Activated naive CD4-positive, alpha-beta T cell treated with Interleukin-2 at 50 U/mL for 16 hours (primary cell): Measurements from ENCODE around the gene SLC22A14.

Experiments used
- DNase-seq: peaks from one replicate; pipeline ENCODE4 v3.0.0-alpha.2; 2020

The SLC22A14 gene

DNA sequence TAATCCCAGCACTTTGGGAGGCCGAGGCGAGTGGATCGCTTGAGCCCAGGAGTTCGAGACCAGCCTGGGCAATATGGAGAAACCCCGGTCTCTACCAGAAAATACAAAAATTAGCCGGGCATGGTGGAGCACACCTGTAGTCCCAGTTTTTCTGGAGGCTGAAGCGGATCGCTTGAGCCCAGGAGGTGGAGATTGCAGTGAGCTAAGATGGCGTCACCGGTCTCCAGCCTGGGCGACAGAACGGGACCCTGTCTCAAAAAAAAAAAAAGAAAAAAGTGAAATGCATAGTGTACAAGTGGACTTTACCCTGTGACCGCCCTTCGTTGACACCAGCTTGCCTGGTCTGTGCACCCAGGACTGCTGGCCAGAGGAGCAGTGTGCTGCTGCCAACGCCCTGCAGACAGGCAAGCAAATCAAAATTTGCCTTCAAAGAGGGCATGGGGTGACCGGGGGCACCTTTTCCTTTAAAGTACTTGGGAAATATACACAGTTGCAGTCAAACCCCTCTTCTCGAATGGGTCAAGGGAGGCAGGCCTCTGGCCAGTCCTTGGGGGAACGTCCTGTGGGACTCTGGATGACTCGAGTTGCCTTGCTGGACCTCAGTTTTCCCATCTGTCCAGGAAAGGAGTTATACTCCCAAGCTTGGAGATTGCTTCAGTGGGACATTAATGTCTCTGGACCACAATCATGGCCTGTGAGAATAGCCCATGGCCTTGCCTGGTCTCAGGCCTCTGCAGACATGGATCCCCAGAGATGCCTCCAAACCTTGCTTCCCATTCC is 65.5 kb downstream of the SLC22A14 start:
- no peak for DNase-seq

DNA sequence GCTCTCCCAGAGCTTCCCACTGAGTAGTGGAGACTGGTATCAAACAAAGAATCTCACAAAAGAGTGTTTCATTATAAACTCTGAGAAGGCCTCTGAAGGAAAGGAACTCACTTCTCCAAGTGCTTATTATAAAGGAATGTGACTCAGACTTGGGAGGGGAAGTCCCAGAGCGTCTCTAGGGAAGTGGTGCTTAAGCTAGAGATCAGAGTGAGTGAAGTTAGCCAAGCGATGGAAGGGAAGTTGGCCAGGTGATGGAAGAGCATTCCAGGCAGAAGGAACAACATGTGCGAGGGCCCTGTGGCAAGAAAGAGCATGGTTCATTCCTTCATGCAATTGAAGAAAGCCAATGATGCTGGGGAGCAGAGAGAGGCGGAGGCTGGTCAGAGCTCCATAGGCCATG is 66.8 kb downstream of the SLC22A14 start:
- DNase-seq: no peak

DNA sequence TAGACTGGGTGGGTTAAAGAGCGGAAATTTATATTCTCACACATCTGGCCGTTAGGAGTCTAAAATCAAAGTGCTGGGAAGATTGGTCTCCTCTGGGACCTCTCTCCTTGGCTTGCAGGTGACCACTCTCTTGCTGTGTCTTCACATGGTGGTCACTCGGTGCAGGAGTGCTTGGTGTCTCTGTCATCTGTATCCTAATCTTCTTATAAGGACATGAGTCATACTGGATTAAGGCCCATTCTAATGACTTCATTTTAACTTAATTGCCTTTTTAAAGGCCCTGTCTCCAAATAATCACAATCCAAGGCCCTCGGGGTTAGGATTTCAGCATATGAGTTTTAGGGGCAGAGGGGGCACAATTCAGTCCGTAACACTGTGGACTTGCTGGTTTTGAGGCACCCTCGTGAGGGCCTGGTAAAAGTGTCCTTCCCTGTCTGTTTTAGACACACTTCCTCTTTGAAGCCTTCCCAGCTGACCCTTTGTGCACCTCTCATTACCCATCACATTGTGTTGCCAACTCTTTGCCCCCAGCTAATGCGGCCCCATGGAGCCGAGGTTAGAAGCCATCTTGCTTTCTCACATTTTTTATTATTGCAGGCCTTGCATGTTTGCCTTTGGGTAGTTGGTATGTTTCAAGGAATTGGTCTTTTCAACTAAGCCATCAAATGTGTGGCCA is 67.7 kb downstream of the SLC22A14 start:
- DNase-seq: no peak

DNA sequence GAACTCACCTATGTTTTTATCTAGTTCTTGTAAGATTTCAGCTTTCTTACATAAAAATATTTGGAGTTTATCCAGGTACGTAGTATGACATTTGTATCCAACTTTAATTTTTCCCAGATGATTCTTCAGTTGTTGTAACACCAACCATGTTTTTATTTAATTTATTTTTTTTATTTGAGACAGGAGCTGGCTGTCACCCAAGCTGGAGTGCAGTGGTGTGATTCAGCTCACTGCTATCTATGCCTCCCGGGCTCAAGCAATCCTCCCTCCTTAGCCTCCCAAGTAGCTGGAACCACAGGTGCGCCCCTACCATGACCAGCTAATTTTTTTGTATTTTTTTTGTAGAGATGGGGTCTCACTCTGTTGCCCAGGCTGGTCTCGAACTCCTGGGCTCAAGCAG is 71.1 kb downstream of the SLC22A14 start:
- no peak for DNase-seq

DNA sequence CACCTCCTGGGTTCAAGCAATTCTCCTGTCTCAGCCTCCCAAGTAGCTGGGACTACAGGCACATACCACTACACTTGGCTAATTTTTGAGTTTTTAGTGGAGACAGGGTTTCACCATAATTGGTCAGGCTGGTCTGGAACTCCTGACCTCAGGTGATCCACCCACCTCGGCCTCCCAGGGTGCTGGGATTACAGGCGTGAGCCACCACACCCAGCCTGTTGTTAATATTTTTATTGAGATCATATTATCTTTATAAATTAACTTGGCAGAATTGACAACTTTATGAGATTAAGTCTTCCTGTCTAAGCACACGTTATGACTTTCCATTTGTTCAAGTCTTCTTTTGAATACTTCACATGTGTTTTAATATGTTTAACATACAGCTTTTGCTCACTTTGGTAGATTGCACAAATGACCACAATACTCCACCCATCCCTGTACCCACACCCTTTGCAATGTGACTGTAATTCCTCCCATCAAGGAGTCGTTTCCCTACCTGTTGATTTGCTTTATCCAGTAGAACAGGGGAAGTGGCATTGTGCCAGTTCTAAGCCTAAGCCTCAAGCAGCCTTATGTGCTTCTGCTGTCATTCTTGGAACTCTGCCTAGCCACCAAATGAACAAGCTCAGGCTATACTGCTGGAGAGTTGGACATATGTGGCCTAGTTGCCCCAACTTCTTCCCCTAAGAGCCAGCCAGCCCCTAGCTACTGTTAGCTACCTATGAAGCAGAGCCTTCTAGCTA is 72.7 kb downstream of the SLC22A14 start:
- DNase-seq: no peak

DNA sequence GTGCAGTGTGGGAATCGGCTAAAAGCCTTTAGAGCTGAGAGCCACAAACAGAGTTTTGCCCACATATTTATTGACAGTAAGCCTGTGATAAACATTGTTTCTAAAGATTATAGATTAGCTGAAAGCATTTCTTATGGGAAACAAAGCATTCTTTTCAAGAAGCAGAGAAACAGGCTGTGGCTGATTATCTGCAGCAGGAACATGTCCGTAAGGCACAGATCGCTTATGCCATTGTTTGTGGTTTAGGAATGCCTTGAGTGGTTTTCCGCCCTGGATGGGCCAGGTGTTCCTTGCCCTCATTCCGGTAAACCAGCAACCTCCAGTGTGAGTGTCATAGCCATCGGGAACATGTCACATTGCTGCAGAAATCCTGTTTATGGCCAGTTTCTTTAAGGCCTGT is 76.9 kb downstream of the SLC22A14 start:
- no peak for DNase-seq

DNA sequence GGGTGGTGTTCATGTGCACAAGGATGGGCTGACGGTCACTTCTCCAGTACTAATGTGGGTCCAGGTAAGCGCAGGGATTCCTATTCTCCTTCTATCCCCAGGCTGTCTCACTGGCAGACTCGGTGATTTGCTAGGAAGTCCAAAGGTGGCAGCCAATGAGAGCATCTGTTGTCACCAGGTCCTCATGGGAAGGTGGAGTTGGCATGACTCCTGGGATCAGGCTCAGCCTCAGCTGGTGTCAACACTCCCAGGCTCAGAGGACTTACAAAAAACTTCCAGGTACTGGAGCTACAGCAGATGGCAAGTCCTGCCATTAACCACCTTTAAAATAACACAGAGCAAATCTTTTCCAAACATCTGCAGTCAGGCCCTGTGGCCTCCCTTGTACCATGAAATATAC is 78.3 kb downstream of the SLC22A14 start:
- no peak for DNase-seq

DNA sequence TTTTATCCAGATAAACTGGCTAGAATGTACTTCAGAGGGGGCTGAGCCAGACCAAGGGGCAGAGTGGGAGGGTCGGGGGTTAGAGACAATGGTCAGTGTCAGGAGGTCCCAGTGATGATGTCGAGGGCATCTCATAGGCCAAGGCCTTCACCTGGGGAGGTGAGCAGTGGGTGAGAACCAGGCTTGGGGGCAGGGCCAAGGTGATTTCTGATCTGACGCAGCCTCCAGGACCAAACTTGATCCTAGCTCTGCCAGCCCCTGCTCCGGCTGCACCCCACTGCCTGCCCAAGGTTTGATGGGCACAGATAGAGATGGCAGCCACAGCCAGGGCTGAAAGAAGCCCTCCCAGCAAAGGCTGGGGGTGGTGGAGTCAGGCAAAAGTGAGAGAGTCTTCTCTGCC is 79.4 kb downstream of the SLC22A14 start:
- DNase-seq: no peak

DNA sequence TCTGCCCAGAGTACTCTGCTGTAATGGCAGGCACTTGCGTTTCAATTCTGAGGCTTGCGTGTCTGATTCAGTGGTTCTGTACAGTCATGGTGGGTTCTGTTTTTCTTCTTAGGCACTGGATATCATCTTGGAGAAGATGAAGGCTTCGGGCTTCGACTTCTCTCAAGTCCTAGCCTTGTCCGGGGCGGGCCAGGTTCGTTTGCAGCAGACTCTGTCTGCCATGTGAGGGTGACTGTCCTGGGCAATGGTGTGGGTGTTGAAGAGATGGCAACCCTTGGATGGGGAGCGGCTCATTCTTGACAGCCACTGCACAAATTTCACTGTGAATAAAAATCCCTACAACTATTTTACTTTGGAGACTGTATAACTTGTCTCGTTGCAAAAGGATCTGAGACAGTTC is 80.7 kb downstream of the SLC22A14 start:
- no peak for DNase-seq

DNA sequence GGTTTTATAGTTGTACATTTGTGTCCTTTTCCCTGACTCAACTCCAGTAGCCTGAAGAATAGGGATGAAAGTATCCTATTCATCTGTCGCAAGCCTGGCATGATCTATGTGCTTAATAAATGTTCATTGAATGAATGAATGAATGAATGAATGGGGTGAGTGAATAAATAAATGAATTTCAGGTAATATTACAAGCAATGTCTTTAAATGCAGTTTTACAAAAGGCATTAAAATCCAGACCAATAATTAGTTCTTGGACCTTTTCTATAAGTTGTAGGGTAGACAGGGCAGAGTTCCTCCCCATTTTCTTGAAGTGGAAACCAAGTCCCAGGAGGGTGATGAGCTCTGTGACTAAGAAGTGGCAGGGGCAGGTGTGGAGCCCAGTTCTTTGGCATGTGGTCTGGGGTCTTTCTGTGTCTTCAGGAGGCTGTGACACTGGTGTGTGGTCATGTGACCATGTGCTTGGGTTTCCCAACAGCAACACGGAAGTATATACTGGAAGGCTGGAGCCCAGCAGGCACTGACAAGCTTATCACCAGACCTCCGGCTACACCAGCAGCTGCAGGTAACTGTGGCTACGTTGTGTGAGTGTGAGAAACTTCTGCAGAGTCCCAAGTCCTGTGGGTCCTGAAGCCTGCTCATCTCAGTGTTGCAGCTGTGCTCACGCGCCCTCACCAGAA is 82.8 kb downstream of the SLC22A14 start:
- DNase-seq: no peak

DNA sequence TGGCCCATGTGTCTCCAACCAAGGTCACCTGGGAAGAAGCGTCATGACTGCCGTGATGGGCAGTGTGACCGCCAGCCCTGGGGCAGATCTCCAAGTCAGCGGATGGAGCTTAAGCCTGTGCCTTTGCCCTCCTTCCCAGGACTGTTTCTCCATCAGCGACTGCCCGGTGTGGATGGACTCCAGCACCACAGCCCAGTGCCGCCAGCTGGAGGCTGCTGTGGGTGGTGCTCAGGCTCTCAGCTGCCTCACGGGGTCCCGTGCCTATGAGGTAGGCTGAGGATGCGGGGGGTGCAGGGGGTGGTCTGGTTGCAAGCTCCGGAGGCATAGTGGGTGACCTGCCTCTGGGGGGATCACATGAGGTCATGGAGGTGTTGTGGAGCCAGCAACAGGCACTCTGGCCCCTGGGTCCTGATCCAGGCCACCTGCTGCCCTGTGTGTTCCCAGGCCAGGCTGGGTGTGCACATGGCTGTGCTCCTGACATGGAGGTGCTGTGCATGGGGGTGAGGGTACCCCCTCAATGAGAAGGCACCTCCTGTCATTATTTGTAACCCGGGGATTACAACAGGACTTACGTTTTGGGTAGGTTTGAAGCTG is 83.5 kb downstream of the SLC22A14 start:
- DNase-seq: no peak

DNA sequence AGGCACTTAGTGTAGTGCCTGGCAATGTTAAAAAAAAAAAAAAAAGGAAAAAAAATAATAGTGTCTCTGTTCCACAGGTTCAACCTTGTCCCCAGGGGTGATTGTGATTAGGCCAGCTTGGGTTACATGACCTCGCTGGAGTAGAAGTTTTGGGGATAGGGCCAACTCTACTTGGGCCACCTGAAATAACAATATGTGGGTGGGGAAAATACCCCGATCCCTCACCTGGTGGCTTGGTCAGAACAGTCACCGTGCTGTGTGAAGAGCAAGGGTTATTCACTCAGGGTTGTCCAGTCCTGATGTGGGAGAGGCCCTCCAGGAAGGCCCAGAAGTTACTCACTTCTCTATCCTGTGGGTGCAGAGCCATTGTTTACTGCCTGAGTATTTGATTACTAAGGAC is 84.0 kb downstream of the SLC22A14 start:
- DNase-seq: no peak

DNA sequence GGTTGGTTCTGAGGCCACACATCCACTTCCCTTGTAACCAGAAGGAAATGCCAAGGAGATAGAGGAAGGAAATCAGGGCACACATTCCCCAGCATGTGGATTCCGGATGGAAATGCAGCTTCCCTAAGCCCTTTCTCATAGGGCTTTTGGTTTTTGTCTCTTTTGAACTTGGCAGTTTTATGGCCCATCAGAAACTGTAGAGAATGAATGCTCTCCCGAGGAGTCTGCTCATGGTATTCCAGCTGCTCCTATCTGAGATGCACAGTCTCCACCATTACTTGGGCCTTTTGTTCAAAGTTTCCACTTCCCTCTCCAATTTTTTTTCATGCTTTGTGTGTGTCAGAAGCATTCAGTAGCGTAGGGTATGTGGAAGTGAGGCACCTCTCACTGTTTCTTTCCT is 85.7 kb downstream of the SLC22A14 start:
- DNase-seq: no peak
